ENCODE data around the gene UBE2Q1.

Gene UBE2Q1

DNA sequence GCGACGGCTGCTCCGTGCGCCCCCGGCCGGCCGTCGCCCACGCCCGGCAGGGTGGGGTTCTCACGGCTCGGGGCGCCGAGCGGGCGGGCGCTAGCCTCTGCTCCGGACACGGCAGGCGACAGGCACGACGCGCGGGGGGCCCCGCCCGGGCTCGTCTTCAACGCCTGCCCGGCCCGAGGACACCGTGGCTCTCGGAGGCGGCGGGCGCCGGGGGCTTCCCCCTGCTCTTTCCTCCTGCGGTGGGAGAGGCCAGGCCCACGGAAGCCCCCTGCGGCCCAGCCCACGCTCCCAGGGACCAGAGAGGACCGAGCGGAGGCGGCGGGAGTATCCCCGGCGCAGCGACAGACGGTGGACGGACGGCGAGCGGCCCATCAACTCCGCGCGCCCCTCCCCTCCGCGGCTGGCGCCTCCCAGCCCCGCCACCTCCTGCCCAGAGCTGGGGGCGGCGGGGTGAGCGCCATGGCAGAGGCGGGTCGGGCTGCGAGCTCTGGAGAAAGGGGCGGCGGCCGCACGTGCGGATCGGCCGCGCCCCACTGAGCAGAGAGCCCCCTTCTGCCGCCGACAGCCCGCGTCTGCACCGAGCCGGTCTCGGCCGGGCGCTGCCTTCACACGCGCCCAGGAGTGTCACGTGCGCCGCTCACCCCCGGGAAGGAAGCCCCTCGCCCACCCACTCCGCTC lies 56.3 kb downstream of the UBE2Q1 start, which contains the start of the genes SHE and TDRD10:
Gene SHE, minus strand, starts transcription at position 347 of the 678 bp plus-strand sequence. CDS start 386 bp downstream, outside the sequence.
Gene TDRD10, plus strand, starts transcription at position 154 of the 678 bp plus-strand sequence. CDS start 4,685 bp downstream, outside the sequence.
- DNase-seq, result no peak

DNA sequence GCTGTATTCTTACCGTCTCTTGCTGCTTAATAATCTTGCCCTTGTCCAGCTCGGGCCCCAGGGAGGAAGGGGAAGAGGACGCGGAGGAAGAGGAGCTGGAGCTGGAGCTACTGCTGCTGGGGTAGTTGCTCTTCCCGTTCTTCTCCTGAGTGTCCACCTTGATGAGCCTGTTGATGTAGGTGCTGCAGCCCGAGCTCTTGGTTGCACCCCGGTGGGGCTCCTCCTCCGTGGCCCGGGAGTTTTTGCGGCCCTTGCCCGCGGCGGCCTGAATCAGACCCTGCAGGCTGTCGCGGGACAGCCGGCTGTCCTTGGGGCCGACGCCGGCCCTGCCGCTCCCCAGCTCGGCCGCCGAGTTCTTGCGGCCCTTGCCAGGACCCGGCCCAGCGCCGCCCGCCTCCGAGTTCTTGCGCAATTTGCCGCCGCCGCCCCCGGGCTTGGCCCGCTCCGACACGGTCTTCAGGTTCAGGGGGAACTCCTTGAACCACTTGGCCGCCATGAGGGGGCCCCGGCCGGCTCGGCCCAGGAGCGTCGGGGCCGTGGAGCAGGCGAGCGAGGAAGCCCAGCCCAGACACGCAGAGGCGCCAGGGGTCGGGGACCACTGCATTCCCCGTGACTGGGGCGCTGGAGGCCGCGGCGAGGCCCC lies 56.9 kb downstream of the UBE2Q1 start:
- DNase-seq, result no peak

DNA sequence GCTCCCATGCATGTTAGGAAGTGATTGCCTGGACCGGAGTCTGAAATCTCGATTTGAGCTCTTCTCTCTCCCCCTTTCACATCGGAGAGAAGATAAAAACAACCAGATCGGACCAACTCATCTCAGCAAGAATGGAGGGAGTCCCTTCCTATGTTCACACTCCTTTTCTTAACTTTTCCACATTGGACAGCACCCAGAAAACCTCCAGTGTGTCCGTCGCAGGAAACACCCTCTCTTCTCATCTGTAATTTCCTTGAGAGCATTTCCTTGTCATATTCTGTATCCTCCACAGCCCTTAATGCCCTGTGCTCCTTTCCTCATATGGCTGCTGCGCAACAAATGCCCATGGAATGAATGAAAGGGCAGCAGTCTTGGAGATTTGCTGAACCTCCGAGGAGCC lies 57.9 kb downstream of the UBE2Q1 start:
- no peak for DNase-seq

DNA sequence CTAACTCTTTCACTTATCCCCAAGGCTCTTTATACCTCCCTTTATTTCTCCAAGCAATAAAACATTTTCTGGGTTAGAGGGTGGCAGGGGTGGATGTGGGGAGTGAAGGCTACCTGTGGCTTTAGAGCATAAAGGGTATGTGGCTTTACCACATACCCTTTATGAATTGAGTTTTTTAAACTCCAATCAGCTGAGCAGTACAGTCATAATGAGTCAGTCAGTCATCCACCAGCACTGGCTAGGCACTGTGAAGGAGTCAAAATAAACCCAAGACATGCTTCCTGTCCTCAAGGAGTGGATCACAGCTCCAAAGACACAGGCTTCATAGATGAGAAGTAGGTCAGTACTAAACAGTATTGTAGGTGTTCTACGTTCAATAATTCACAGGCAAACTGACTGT lies 59.0 kb downstream of the UBE2Q1 start:
- no peak for DNase-seq

Measured in C1 segment of cervical spinal cord (tissue), 14 donors.